Endothelial cell of hepatic sinusoid (primary cell): ENCODE data around the gene POPDC3.
"Not testable (repeated sequence)": the region's sequence is repeated elsewhere in the genome, so short reads cannot be mapped to it uniquely, and the experiment has no call there.

ENCODE experiments used
- in situ Hi-C: cut with HindIII; loops from 2 replicates; pipeline ENCODE4 v1.10.0; 2017; ENCODE audit warnings: low sequenced_read_pairs

Gene POPDC3

GRCh38 chr6:105179244-105180065 lies at the start of gene POPDC3:
Gene POPDC3 (minus strand): TSS chr6:105180014. CDS start chr6:105161909, 18,105 bp downstream.
- in situ Hi-C loops, result no loop called here

GRCh38 chr6:105227295-105227767 lies 47.5 kb upstream of the POPDC3 start:
- in situ Hi-C loops, result no loop called here

- in situ Hi-C loops, result no loop called here
These were observed 46.9 kb upstream of the POPDC3 start for GRCh38 chr6:105226598-105227294.

GRCh38 chr6:105223242-105223641 lies 43.4 kb upstream of the POPDC3 start:
- in situ Hi-C loops, result no loop called here

GRCh38 chr6:105221219-105221618 lies 41.4 kb upstream of the POPDC3 start:
- in situ Hi-C loops, result not testable (repeated sequence)

GRCh38 chr6:105220186-105220585 lies 40.4 kb upstream of the POPDC3 start:
- in situ Hi-C loops, result no loop called here

GRCh38 chr6:105219218-105219617 lies 39.4 kb upstream of the POPDC3 start:
- in situ Hi-C loops, result not testable (repeated sequence)

- in situ Hi-C loops, result no loop called here
These were observed 35.7 kb upstream of the POPDC3 start for GRCh38 chr6:105215506-105215905.

- in situ Hi-C loops, result no loop called here
These were observed 34.9 kb upstream of the POPDC3 start for GRCh38 chr6:105214668-105215067.

GRCh38 chr6:105213272-105213671 lies 33.5 kb upstream of the POPDC3 start:
- in situ Hi-C loops, result no loop called here

GRCh38 chr6:105212587-105212986 lies 32.8 kb upstream of the POPDC3 start:
- in situ Hi-C loops, result no loop called here

- in situ Hi-C loops, result no loop called here
These were observed 32.0 kb upstream of the POPDC3 start for GRCh38 chr6:105211831-105212230.

- in situ Hi-C loops, result no loop called here
These were observed 31.2 kb upstream of the POPDC3 start for GRCh38 chr6:105210932-105211531.

- in situ Hi-C loops, result no loop called here
These were observed 30.3 kb upstream of the POPDC3 start for GRCh38 chr6:105209950-105210706.

- in situ Hi-C loops, result no loop called here
These were observed 27.9 kb upstream of the POPDC3 start for GRCh38 chr6:105207524-105208269.

- in situ Hi-C loops, result no loop called here
These were observed 25.0 kb upstream of the POPDC3 start for GRCh38 chr6:105204768-105205167.

GRCh38 chr6:105204331-105204730 lies 24.5 kb upstream of the POPDC3 start:
- in situ Hi-C loops, result no loop called here

GRCh38 chr6:105202486-105202885 lies 22.7 kb upstream of the POPDC3 start:
- in situ Hi-C loops, result no loop called here

GRCh38 chr6:105200133-105200730 lies 20.4 kb upstream of the POPDC3 start:
- in situ Hi-C loops, result no loop called here

GRCh38 chr6:105199711-105200110 lies 19.9 kb upstream of the POPDC3 start:
- in situ Hi-C loops, result loop anchor here (5.0 kb wide), 1 partner anchor 63 kb away; no protein-coding TSS in a partner anchor
